ENCODE results near the gene YTHDC2. TPM values are rescaled to one million over a fixed set of nuclear protein-coding genes. Genes with fewer than 3 reads are reported as not detected.

YTHDC2 gene
- total and polyA plus RNA-seq, 10 of the 15 experiments (the other 5 are each of a cell fraction or from before 2014, with no cell fraction given), result 3.8 to 25.8 (median 16.4) TPM

DNA sequence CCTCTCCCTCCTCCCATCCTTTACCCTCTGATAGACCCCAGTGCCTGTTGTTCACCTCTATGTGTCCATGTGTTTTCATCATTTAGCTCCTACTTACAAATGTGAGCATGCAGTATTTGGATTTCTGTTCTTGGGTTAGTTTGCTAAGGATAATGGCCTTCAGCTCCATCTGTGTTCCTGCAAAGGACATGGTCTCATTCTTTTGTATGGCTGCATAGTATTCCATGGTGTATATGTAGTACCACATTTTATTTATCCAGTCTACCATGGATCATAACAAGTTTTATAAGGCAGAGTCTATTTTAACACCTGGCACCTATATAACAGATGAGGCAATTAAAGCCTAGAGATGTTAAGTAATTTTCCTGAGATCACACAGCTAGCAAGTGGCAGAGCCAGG lies 7.4 kb downstream of the YTHDC2 start:
- FAIRE-seq (no peak), ATAC-seq (no peak), DNase-seq (ENCODE audit: low read depth, low spot score) (no peak)
- ChIA-PET CTCF (interaction anchor here (0.6 kb wide), 1 partner anchor 1316 kb away, joined by 3 read pairs; no protein-coding TSS in a partner anchor), SMC1A (ENCODE audit: uncharacterized antibody, unreplicated experiment) (interaction anchor here (0.6 to 1.6 kb wide), 3 partner anchors 11 to 60 kb away, joined by 3 to 5 read pairs (median 3); no protein-coding TSS in a partner anchor), POLR2A (no interaction called here), RAD21 (ENCODE audit: unreplicated experiment) (interaction anchor here (1.8 kb wide), 1 partner anchor 544 kb away, joined by 4 read pairs; the partner anchor contains the start of gene DCP2)
- no peaks in the 10 kb centered on the region for H3K27me3 ChIP-seq (replicated peaks in 1 of 2; ENCODE audit: control insufficient read depth in 2 of 2, insufficient read depth in 2 of 2, low read length in 1 of 2)
- H3K4me1 ChIP-seq (ENCODE audit: control insufficient read depth, insufficient read depth, low read length), result peaks cover 19% of the 10 kb centered on the region
- BruUV-seq (replicated peaks), result no TSS peak
- H4K20me1 ChIP-seq (ENCODE audit: control insufficient read depth, insufficient read depth), result no peaks in the 10 kb centered on the region
- no peaks in the 10 kb centered on the region; a peak in 2 of 4 replicates for H3K36me3 ChIP-seq (ENCODE audit: control insufficient read depth in 2 of 2, insufficient read depth in 2 of 2, low read length in 1 of 2)
- in situ Hi-C loops (cut with MboI) (no loop called here), intact Hi-C loops (cut with micrococcal nuclease; ENCODE audit: unreplicated experiment) (no loop called here)
- no peak overlapping the region; the same call in 1 of the 2 replicates for H3K4me3 ChIP-seq
- peak overlapping the region; percentile 18; the same call in 1 of the 2 replicates for H3K4me2 ChIP-seq (ENCODE audit: control insufficient read depth, insufficient read depth)
- no peak overlapping the region for H3K9ac ChIP-seq (ENCODE audit: control insufficient read depth, insufficient read depth, low read length)
- no peak overlapping the region for H2AFZ ChIP-seq (ENCODE audit: control insufficient read depth, low read depth, low read length)
- H3K27ac ChIP-seq (ENCODE audit: control insufficient read depth, insufficient read depth), result peak overlapping the region; percentile 10; the same call in 1 of the 2 replicates
- peaks cover 25% of the 10 kb centered on the region for H3K79me2 ChIP-seq (ENCODE audit: control insufficient read depth, insufficient read depth, low read length)
- H3K9me3 ChIP-seq (replicated peaks; ENCODE audit: control insufficient read depth, insufficient read depth, low read length), result no peaks in the 10 kb centered on the region; the same call in 2 of the 3 replicates
- TF ChIP-seq NFYB (IDR thresholded peaks at IDR 0.05; ENCODE audit: insufficient read depth, low read depth, low read length), result no peak
- TF ChIP-seq ZNF24 (IDR thresholded peaks at IDR 0.05), result no peak
- no peak for TF ChIP-seq ASH2L (IDR thresholded peaks at IDR 0.05; ENCODE audit: borderline replicate concordance, low read depth)
- TF ChIP-seq, protein P1, sequence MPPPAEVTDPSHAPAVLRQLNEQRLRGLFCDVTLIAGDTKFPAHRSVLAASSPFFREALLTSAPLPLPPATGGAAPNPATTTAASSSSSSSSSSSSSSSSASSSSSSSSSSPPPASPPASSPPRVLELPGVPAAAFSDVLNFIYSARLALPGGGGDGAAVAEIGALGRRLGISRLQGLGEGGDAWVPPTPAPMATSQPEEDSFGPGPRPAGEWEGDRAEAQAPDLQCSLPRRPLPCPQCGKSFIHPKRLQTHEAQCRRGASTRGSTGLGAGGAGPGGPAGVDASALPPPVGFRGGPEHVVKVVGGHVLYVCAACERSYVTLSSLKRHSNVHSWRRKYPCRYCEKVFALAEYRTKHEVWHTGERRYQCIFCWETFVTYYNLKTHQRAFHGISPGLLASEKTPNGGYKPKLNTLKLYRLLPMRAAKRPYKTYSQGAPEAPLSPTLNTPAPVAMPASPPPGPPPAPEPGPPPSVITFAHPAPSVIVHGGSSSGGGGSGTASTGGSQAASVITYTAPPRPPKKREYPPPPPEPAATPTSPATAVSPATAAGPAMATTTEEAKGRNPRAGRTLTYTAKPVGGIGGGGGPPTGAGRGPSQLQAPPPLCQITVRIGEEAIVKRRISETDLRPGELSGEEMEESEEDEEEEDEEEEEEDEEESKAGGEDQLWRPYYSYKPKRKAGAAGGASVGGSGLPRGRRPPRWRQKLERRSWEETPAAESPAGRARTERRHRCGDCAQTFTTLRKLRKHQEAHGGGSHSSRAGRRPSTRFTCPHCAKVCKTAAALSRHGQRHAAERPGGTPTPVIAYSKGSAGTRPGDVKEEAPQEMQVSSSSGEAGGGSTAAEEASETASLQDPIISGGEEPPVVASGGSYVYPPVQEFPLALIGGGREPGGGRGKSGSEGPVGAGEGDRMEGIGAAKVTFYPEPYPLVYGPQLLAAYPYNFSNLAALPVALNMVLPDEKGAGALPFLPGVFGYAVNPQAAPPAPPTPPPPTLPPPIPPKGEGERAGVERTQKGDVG (CRISPR knock-in tag; IDR thresholded peaks at IDR 0.05), result no peak
- TF ChIP-seq, protein P2, sequence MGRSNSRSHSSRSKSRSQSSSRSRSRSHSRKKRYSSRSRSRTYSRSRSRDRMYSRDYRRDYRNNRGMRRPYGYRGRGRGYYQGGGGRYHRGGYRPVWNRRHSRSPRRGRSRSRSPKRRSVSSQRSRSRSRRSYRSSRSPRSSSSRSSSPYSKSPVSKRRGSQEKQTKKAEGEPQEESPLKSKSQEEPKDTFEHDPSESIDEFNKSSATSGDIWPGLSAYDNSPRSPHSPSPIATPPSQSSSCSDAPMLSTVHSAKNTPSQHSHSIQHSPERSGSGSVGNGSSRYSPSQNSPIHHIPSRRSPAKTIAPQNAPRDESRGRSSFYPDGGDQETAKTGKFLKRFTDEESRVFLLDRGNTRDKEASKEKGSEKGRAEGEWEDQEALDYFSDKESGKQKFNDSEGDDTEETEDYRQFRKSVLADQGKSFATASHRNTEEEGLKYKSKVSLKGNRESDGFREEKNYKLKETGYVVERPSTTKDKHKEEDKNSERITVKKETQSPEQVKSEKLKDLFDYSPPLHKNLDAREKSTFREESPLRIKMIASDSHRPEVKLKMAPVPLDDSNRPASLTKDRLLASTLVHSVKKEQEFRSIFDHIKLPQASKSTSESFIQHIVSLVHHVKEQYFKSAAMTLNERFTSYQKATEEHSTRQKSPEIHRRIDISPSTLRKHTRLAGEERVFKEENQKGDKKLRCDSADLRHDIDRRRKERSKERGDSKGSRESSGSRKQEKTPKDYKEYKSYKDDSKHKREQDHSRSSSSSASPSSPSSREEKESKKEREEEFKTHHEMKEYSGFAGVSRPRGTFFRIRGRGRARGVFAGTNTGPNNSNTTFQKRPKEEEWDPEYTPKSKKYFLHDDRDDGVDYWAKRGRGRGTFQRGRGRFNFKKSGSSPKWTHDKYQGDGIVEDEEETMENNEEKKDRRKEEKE (IDR thresholded peaks at IDR 0.05), result no peak
- TF ChIP-seq, protein P3, sequence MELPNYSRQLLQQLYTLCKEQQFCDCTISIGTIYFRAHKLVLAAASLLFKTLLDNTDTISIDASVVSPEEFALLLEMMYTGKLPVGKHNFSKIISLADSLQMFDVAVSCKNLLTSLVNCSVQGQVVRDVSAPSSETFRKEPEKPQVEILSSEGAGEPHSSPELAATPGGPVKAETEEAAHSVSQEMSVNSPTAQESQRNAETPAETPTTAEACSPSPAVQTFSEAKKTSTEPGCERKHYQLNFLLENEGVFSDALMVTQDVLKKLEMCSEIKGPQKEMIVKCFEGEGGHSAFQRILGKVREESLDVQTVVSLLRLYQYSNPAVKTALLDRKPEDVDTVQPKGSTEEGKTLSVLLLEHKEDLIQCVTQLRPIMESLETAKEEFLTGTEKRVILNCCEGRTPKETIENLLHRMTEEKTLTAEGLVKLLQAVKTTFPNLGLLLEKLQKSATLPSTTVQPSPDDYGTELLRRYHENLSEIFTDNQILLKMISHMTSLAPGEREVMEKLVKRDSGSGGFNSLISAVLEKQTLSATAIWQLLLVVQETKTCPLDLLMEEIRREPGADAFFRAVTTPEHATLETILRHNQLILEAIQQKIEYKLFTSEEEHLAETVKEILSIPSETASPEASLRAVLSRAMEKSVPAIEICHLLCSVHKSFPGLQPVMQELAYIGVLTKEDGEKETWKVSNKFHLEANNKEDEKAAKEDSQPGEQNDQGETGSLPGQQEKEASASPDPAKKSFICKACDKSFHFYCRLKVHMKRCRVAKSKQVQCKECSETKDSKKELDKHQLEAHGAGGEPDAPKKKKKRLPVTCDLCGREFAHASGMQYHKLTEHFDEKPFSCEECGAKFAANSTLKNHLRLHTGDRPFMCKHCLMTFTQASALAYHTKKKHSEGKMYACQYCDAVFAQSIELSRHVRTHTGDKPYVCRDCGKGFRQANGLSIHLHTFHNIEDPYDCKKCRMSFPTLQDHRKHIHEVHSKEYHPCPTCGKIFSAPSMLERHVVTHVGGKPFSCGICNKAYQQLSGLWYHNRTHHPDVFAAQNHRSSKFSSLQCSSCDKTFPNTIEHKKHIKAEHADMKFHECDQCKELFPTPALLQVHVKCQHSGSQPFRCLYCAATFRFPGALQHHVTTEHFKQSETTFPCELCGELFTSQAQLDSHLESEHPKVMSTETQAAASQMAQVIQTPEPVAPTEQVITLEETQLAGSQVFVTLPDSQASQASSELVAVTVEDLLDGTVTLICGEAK (IDR thresholded peaks at IDR 0.05; ENCODE audit: borderline replicate concordance), result no peak
- TF ChIP-seq SPI1 (IDR thresholded peaks at IDR 0.05; ENCODE audit: borderline replicate concordance, insufficient read depth, low read depth, low read length), result no peak
- TF ChIP-seq, protein P4, sequence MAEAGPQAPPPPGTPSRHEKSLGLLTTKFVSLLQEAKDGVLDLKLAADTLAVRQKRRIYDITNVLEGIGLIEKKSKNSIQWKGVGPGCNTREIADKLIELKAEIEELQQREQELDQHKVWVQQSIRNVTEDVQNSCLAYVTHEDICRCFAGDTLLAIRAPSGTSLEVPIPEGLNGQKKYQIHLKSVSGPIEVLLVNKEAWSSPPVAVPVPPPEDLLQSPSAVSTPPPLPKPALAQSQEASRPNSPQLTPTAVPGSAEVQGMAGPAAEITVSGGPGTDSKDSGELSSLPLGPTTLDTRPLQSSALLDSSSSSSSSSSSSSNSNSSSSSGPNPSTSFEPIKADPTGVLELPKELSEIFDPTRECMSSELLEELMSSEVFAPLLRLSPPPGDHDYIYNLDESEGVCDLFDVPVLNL (IDR thresholded peaks at IDR 0.05; ENCODE audit: low read depth, low read length), result no peak
- no peak for TF ChIP-seq RB1 (IDR thresholded peaks at IDR 0.05; ENCODE audit: borderline replicate concordance)
- TF ChIP-seq NFYA (IDR thresholded peaks at IDR 0.05; ENCODE audit: borderline replicate concordance, low read depth, low read length), result no peak
